B cell (primary cell): ENCODE measurements around the gene TNPO2.

ENCODE experiments used
- CTCF ChIP-seq: fragments of 200-600 bp; IDR thresholded peaks from one replicate; pipeline ENCODE4 v1.8.0; 2022; ENCODE audit warnings: antibody characterized with exemption, mild to moderate bottlenecking
- EZH2 ChIP-seq: IDR thresholded peaks from 2 replicates; pipeline ENCODE4 v1.6.1; 2012; ENCODE audit warnings: borderline replicate concordance, low read depth, mild to moderate bottlenecking, moderate library complexity, low read length; ENCODE audit not compliant: insufficient read depth, poor library complexity, severe bottlenecking

- TF ChIP-seq CTCF (no peak), EZH2 (no peak)
These were observed 43.4 kb upstream of the TNPO2 start for GRCh38 chr19:12767150-12767549.
